C1 segment of cervical spinal cord (tissue), 14 donors: ENCODE results near the gene HDGF.

Experiments
- DNase-seq, 14 donors: peaks; one replicate each; lab custom pipeline; 2025; lab: John Stamatoyannopoulos, UW

The HDGF gene

DNA sequence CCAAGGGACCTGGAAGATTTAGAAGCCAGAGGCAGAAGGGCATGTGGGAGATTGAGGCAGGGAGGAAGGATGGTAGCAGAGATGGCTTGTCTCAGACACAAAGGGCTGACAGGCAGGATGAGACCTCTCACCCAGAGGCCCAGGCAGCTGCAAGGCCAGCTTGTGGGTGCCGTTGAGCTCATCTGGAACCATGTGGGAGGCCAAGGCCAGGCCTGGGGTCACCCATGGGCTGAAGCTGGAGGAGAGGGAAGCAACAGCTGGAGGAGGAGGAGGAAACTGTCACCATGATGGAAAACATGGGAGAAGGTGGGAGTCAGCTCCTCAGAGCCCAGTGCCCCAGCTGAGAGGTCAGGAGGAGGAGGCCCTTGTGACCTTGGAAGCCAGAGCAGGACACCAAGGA, 52.5 kb downstream of the HDGF start:
- no peak for DNase-seq

DNA sequence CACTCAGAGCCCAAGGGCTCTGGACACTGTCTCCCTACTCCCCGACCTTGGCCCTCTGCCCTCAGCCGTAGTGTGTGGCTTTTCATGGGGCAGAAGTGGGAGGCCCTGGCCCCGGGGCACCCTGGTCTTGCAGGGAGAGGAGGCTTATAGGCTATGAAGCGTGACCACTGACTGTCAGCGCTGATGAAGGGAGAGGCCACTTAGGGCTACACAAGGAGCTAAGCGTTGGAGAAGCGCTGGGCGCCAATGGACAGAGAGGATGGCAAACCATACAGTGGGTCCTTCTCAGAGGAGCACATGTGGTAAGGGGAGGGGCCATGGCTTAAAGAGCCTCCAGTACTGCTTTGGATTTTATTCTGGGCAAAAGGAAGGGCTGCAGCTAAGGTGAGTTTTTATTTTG, 54.0 kb downstream of the HDGF start:
- DNase-seq = no peak

DNA sequence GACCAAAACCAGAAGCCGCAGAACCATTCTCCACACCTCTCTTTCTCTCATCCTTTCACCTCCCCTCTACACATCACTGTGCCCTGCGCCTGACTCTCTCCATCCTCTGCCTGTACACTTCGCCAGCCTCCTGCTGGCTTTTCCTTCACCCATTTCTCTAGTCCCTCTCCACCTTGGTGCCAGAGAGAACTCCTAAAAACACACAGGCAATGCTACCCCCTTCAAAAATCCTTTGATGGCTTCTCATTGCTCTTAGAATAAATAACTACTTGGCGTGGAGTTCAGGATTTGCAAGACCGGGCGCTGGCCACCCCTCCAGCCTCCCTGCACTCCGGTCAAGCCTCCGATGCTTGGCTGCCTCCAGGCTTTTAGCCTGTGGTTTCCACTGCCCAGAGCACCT, 54.7 kb downstream of the HDGF start:
- no peak for DNase-seq

DNA sequence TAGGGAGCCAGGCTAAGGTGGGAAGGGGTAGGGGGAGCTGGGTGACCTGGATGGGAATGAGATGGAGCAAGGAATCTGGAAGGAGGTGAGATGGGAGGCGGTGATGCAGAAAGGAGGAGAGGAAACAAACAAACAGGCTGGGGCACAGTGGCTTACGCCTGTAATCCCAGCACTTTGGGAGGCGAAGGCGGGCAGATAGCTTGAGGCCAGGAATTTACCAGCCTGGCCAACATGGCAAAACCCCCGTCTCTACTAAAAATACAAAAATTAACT, 56.8 kb downstream of the HDGF start:
- DNase-seq = no peak

DNA sequence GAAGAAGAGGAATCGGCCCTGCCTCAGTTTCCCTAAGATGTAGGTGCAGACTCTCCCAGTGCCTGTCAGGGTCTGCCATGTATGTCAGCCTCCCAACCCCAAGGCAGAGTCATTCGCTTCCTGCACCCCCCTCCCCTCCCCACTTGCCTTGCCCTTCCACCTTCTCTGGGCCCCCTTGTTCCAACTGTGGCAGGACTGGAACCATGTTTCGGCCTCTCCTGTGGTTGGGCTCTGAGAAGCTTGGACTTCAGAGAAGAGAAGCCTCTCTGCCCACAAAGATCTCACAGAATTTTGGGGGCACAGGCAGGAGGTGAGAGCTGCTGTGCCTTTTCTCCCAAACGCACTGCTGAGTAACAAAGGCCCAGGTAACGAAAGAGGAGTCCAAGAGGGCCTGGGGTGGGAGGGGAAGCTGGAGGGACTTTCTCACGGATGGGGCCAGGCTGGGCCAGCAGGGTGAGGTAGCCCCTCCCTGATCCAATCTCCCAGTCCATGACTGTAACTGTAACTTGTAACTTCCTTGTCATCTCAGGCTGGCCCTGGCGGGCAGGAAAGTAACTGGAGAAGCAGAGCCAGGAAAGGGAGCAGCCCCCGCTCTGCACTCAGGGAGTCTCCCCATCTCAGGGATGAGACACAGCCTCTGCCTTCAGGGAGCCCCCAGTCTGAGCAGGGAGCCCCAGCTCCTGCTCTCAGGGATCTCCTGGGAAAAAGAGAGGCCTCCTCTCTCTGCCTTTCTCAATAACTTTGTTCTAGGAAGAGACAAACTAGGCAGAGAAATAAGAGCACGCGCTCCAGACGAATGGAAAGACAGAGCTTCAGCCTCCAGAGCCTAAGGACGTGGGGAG, 57.4 kb downstream of the HDGF start:
- DNase-seq = no peak

DNA sequence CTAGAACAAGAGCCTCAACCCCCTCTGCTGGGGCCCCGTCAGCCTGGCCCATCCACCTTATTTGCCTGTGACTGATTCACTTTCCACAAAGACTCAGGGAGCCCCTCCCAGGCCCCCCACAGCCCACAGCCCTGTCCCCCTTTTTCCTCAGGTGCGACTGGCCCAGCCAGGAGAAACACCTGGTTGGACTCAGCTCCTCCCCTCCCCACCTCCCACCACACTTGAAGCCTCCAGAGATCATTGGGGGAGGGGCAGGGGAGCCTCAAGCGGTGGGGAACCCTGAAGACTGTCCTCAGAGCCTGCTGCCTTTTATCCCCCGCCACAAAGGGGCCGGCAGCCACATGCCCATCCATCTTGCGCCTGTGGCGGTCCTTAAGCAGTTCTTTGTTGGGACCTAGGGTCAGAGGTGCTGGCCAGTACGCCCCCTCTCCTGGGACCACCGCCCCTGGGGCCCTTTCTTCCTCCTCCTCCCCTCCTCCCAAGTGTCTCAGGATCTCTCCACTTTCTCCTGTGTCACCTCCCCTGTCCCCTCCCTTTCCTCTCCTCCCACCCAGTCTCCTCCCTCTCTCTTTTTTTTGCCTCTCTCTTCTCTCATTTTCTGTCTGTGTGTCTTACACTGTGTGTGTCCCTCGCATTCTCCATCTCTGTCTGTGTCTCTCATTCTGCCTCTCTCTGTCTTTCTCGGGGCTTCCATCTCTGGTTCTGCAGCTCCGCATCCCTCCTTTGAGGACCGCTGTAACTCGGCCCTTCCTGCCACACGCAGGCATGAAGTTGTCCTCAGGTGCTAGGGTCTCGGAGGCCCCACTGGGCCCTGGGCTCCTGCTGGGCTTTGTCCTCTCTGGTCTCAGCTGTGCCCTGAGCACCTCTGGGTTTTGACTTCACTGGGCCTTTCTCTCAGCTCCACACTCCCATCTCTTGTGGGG, 58.3 kb downstream of the HDGF start:
- no peak for DNase-seq

DNA sequence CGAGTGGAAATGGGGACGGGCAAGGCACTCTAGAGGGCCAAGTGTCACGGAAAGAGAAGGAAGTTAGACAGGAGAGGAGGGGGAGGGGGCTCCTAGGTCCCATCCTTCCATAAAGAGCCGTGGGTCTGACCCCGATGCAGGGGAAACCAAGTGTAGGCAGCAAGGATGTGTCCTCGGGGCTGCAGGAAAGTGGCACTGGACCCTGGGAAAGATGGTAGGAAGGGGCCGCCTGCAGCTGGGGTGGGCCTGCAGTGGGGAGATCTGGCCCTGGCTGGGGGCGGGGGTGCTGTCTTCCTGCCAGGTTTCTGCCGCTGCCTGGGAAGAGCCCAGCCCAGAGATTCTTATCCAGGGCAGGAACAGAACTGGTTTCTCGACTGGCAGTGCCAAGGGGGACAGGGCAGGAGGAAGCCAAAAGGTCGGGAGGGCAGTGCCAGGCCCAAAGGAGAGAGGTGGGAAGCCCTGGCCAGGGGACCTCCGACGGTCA, 59.0 kb downstream of the HDGF start:
- no peak for DNase-seq
